T-cell (primary cell): ENCODE measurements around the gene MRPS14. TPM values are rescaled to one million over a fixed set of nuclear protein-coding genes. Genes with fewer than 3 reads are reported as not detected.
A peak's percentile ranks its signal among the peaks of the same experiment; 100 is the strongest.
"Not testable (repeated sequence)": the region's sequence is repeated elsewhere in the genome, so short reads cannot be mapped to it uniquely, and the experiment has no call there.

Experiments used
- ATAC-seq, 4 experiments: fragments of 200-7000 bp in 3 of 4; fragments of 150-1000 bp in 1 of 4; cut with Tn5 transposase; replicated peaks in 1 of 4; 1 replicate in 3 of 4; 2 replicates in 1 of 4; pipeline ENCODE4 v1.10.0; 2021; ENCODE audit warnings: moderate library complexity in 3 of 4, mild to moderate bottlenecking in 2 of 4, moderate number of reproducible peaks in 1 of 4
- CTCF ChIA-PET, 2 donors: fragments of 300-600 bp; sonication (Branson Sonifier 250); formaldehyde crosslinking; loops; one replicate each; lab custom pipeline; 2022; ENCODE audit warnings: antibody characterized with exemption in 2 of 2; lab: Charles Lee
- POLR2A ChIA-PET, 2 donors: fragments of 300-600 bp; sonication (Branson Sonifier 250); formaldehyde crosslinking; loops; one replicate each; lab custom pipeline; 2022; ENCODE audit warnings: antibody characterized with exemption in 2 of 2; lab: Charles Lee
- DNase-seq, 35 experiments: peaks; one replicate each; pipeline versions ENCODE4 v3.0.0 to v3.0.0-alpha.2; 2013 to 2023
- H3K27ac ChIP-seq: one replicate; pipeline ENCODE4 v1.5.1; 2013; ENCODE audit warnings: low read length
- H3K27me3 ChIP-seq, 2 experiments: replicated peaks in 1 of 2; 1 replicate in 1 of 2; 2 replicates in 1 of 2; pipeline versions ENCODE4 v1.6.1 to v1.7.0; 2013; ENCODE audit warnings: low read length in 1 of 2, mixed read lengths in 1 of 2; ENCODE audit not compliant: control insufficient read depth in 2 of 2, insufficient read depth in 2 of 2; ENCODE audit errors: extremely low read depth in 1 of 2
- H3K36me3 ChIP-seq, 2 donors: 1 replicate in 1 of 2; 2 replicates in 1 of 2; pipeline versions ENCODE4 v1.6.1 to v1.7.0; 2013; ENCODE audit warnings: low read length in 1 of 2; ENCODE audit not compliant: control insufficient read depth in 2 of 2, insufficient read depth in 1 of 2; ENCODE audit errors: extremely low read depth in 1 of 2
- H3K4me1 ChIP-seq, 2 experiments: 1 replicate in 1 of 2; 2 replicates in 1 of 2; pipeline versions ENCODE4 v1.6.1 to v1.7.0; 2013; ENCODE audit warnings: low read length in 2 of 2, mixed read lengths in 1 of 2; ENCODE audit not compliant: insufficient read depth in 2 of 2, control insufficient read depth in 1 of 2; ENCODE audit errors: extremely low read depth in 1 of 2
- H3K4me3 ChIP-seq, 2 donors: 1 replicate in 1 of 2; 2 replicates in 1 of 2; pipeline versions ENCODE4 v1.5.1 to v1.7.0; 2013; ENCODE audit warnings: mild to moderate bottlenecking in 2 of 2, low read length in 1 of 2, moderate library complexity in 1 of 2; ENCODE audit not compliant: control insufficient read depth in 1 of 2; ENCODE audit errors: extremely low read depth in 1 of 2
- H3K9me3 ChIP-seq: 2 replicates; pipeline ENCODE4 v1.7.0; 2013
- H3K27ac Mint-ChIP-seq, 2 donors: one replicate each; pipeline ENCODE4 v1.8.0; 2020 to 2021; ENCODE audit warnings: mild to moderate bottlenecking in 2 of 2, mixed read lengths in 2 of 2
- H3K27me3 Mint-ChIP-seq, 2 donors: one replicate each; pipeline ENCODE4 v1.8.0; 2021 to 2022; ENCODE audit warnings: mixed read lengths in 2 of 2
- H3K36me3 Mint-ChIP-seq: one replicate; pipeline ENCODE4 v1.8.0; 2021; ENCODE audit warnings: mixed read lengths
- H3K4me1 Mint-ChIP-seq, 3 donors: one replicate each; pipeline ENCODE4 v1.8.0; 2020 to 2022; ENCODE audit warnings: mixed read lengths in 3 of 3, mild to moderate bottlenecking in 1 of 3
- H3K4me3 Mint-ChIP-seq, 3 donors: one replicate each; pipeline ENCODE4 v1.8.0; 2020 to 2022; ENCODE audit warnings: mild to moderate bottlenecking in 3 of 3, mixed read lengths in 3 of 3, moderate library complexity in 3 of 3
- H3K9me3 Mint-ChIP-seq, 3 donors: one replicate each; pipeline ENCODE4 v1.8.0; 2020 to 2022; ENCODE audit warnings: mixed read lengths in 3 of 3
- whole genome bisulfite sequencing: methylation state at CpG from one replicate; pipeline ENCODE4 v1.1.5; 2013; ENCODE audit warnings: missing lambda C conversion rate; ENCODE audit not compliant: insufficient coverage; 5-methylcytosine and 5-hydroxymethylcytosine counted together
- total RNA-seq, 35 experiments: library from RNA in 6 of 35; stranded (reverse) in 6 of 35; fragments of 120-200 nt in 1 of 35; gene quantifications; one replicate each; pipeline versions ENCODE4 v1.2.1 to v1.2.4 and lab custom pipeline; 2013 to 2026

Gene MRPS14
- total RNA-seq, 5 donors from 2014 or later (not counting 1 experiment from before 2014, with no cell fraction given) = 14.3 to 28.8 (median 25.8) TPM

- CTCF ChIA-PET = interaction anchor here in 1 of 2 donors (0.8 kb wide), 1 partner anchor 263 kb away, joined by 3 read pairs; no protein-coding TSS in a partner anchor
- no peaks in the 10 kb centered on the region for H3K9me3 Mint-ChIP-seq
- H3K36me3 Mint-ChIP-seq = no peaks in the 10 kb centered on the region
- no peak overlapping the region for H3K4me3 ChIP-seq
- no peaks in the 10 kb centered on the region for H3K9me3 ChIP-seq
- DNase-seq (no peak), ATAC-seq (no peak)
- POLR2A ChIA-PET = no interaction called here
- no peaks in the 10 kb centered on the region for H3K27me3 ChIP-seq
- peaks cover 2 to 3% of the 10 kb centered on the region in 2 donors for H3K27me3 Mint-ChIP-seq
- H3K27ac ChIP-seq = no peak overlapping the region
- no peak overlapping the region for H3K27ac Mint-ChIP-seq
- no peak overlapping the region for H3K4me3 Mint-ChIP-seq
- H3K4me1 ChIP-seq = peaks cover 0 to 2% of the 10 kb centered on the region in 2 experiments
- H3K4me1 Mint-ChIP-seq = peaks cover 0 to 2% (median under 1%) of the 10 kb centered on the region in 3 donors
- H3K36me3 ChIP-seq = no peaks in the 10 kb centered on the region
- WGBS = no CpG with 5 or more reads among the region's 2 CpGs
These were observed 11.6 kb upstream of the MRPS14 start for GRCh38 chr1:175034775-175035174.

- Histone ChIP-seq H3K4me3 (no peak overlapping the region), H3K4me1 (peaks cover 0 to 8% of the 10 kb centered on the region in 2 experiments), H3K27ac (no peak overlapping the region), H3K9me3 (no peaks in the 10 kb centered on the region), H3K36me3 (no peaks in the 10 kb centered on the region), H3K27me3 (no peaks in the 10 kb centered on the region)
- Mint-ChIP-seq H3K4me1 (peaks cover 6 to 8% (median 7%) of the 10 kb centered on the region in 3 donors), H3K4me3 (no peak overlapping the region), H3K27ac (no peak overlapping the region), H3K36me3 (no peaks in the 10 kb centered on the region), H3K27me3 (peaks cover 2 to 3% of the 10 kb centered on the region in 2 donors), H3K9me3 (no peaks in the 10 kb centered on the region)
- ATAC-seq (no peak), DNase-seq (no peak)
- ChIA-PET CTCF (no interaction called here), POLR2A (interaction anchor here in 1 of 2 donors (0.5 kb wide), 1 partner anchor 913 kb away, joined by 5 read pairs; no protein-coding TSS in a partner anchor)
- WGBS = 93% methylated on average over 3 of the region's 4 CpGs
These were observed 10.7 kb upstream of the MRPS14 start for GRCh38 chr1:175033953-175034352.

- ChIA-PET CTCF (interaction anchor here in 1 of 2 donors (2.3 kb wide), 1 partner anchor 25 kb away, joined by 35 read pairs; the partner anchor contains the start of gene CACYBP), POLR2A (interaction anchor here (0.7 to 1.2 kb wide), 2 partner anchors 24 to 867 kb away, joined by 4 read pairs; no protein-coding TSS in a partner anchor)
- Mint-ChIP-seq H3K4me3 (peak overlapping the region; percentile 49 to 96 (median 90)), H3K27me3 (no peaks in the 10 kb centered on the region), H3K4me1 (peaks cover 39 to 42% (median 41%) of the 10 kb centered on the region in 3 donors), H3K36me3 (no peaks in the 10 kb centered on the region), H3K27ac (peak overlapping the region; percentile 60 to 94), H3K9me3 (peaks cover 0 to 4% (median 0%) of the 10 kb centered on the region in 3 donors)
- DNase-seq = no peak
- Histone ChIP-seq H3K4me3 (no peak overlapping the region), H3K27ac (no peak overlapping the region), H3K27me3 (no peaks in the 10 kb centered on the region), H3K36me3 (no peaks in the 10 kb centered on the region), H3K4me1 (peaks cover 8 to 20% of the 10 kb centered on the region in 2 experiments), H3K9me3 (no peaks in the 10 kb centered on the region)
- ATAC-seq = no peak
- no CpG with 5 or more reads among the region's 2 CpGs for WGBS
These were observed 1.5 kb upstream of the MRPS14 start for GRCh38 chr1:175024773-175025172.

- not testable (repeated sequence) for H3K27me3 Mint-ChIP-seq, ATAC-seq, H3K36me3 Mint-ChIP-seq, H3K9me3 ChIP-seq, H3K9me3 Mint-ChIP-seq, H3K27me3 ChIP-seq, H3K36me3 ChIP-seq
- WGBS = 93% methylated on average over 2 of the region's 2 CpGs
- Histone ChIP-seq H3K4me1 (peaks cover 8 to 14% of the 10 kb centered on the region in 2 experiments), H3K27ac (peak overlapping the region; percentile 90), H3K4me3 (peak overlapping the region; percentile 89 to 100)
- ChIA-PET POLR2A (interaction anchor here (1.2 to 1.9 kb wide), 3 partner anchors 24 to 1184 kb away, joined by 3 to 39 read pairs (median 6); partner anchors contain the start of genes CACYBP (in 1 of the 2) and COP1 (in 1 of the 2)), CTCF (interaction anchor here (0.6 to 2.3 kb wide), 10 partner anchors 9 to 224 kb away, joined by 3 to 35 read pairs (median 4); partner anchors contain the start of gene CACYBP (in 1 of the 2))
- H3K4me1 Mint-ChIP-seq = peaks cover 33 to 37% (median 36%) of the 10 kb centered on the region in 3 donors
- peak in 2 of 35 experiments; percentile 4 to 7 for DNase-seq
- H3K4me3 Mint-ChIP-seq = peak overlapping the region; percentile 90 to 96 (median 90)
- H3K27ac Mint-ChIP-seq = peak overlapping the region; percentile 81 to 94
These were observed 657 bp upstream of the MRPS14 start for GRCh38 chr1:175023922-175024242.

GRCh38 chr1:175019524-175019923 lies 3.7 kb downstream of the MRPS14 start:
- Histone ChIP-seq H3K9me3 (no peaks in the 10 kb centered on the region), H3K4me3 (no peak overlapping the region), H3K27me3 (no peaks in the 10 kb centered on the region), H3K27ac (no peak overlapping the region), H3K4me1 (peaks cover 8 to 14% of the 10 kb centered on the region in 2 experiments), H3K36me3 (peaks cover 14 to 29% of the 10 kb centered on the region in 2 donors)
- ATAC-seq = no peak
- Mint-ChIP-seq H3K9me3 (peaks cover 0 to 1% (median 0%) of the 10 kb centered on the region in 3 donors), H3K36me3 (peaks cover 19% of the 10 kb centered on the region), H3K27me3 (no peaks in the 10 kb centered on the region), H3K27ac (no peak overlapping the region), H3K4me3 (no peak overlapping the region), H3K4me1 (peaks cover 36 to 46% (median 40%) of the 10 kb centered on the region in 3 donors)
- no CpG with 5 or more reads among the region's 3 CpGs for whole genome bisulfite sequencing
- ChIA-PET CTCF (no interaction called here), POLR2A (no interaction called here)
- no peak for DNase-seq

GRCh38 chr1:175015243-175015642 lies 8.0 kb downstream of the MRPS14 start:
- no peaks in the 10 kb centered on the region for H3K27me3 ChIP-seq
- Mint-ChIP-seq H3K4me1 (peaks cover 7 to 15% (median 13%) of the 10 kb centered on the region in 3 donors), H3K27ac (peak overlapping the region in 1 of 2 donors; percentile 8), H3K27me3 (no peaks in the 10 kb centered on the region), H3K9me3 (no peaks in the 10 kb centered on the region), H3K36me3 (peaks cover 51% of the 10 kb centered on the region), H3K4me3 (no peak overlapping the region)
- CTCF ChIA-PET = interaction anchor here in 1 of 2 donors (1.4 to 1.7 kb wide), 2 partner anchors 8 to 16 kb away, joined by 3 to 4 read pairs; partner anchors contain the start of gene MRPS14
- H3K36me3 ChIP-seq = peaks cover 16 to 64% of the 10 kb centered on the region in 2 donors
- POLR2A ChIA-PET = interaction anchor here (0.5 to 0.8 kb wide), 3 partner anchors 15 to 216 kb away, joined by 3 read pairs; no protein-coding TSS in a partner anchor
- WGBS = 93% methylated on average over 2 of the region's 4 CpGs
- no peak for ATAC-seq
- no peak overlapping the region for H3K27ac ChIP-seq
- H3K9me3 ChIP-seq = no peaks in the 10 kb centered on the region
- no peaks in the 10 kb centered on the region for H3K4me1 ChIP-seq
- no peak overlapping the region for H3K4me3 ChIP-seq
- no peak for DNase-seq
